H9 (cell line): ENCODE data around the gene TFAM. TPM values are rescaled to one million over a fixed set of nuclear protein-coding genes. Genes with fewer than 3 reads are reported as not detected.

ENCODE experiments used
- DNase-seq: peaks from one replicate; pipeline ENCODE4 v3.0.0-alpha.2; 2017
- H2AFZ ChIP-seq: one replicate; pipeline ENCODE4 v1.6.1; 2013; ENCODE audit warnings: mild to moderate bottlenecking, low read length, control low read depth, moderate library complexity
- H2AK5ac ChIP-seq: 2 replicates; pipeline ENCODE4 v1.6.1; 2013; ENCODE audit warnings: low read length, control low read depth, mixed read lengths; ENCODE audit not compliant: insufficient read length
- H2BK120ac ChIP-seq: one replicate; pipeline ENCODE4 v1.6.1; 2013; ENCODE audit warnings: low read depth, mild to moderate bottlenecking, low read length, control low read depth, inconsistent platforms; ENCODE audit not compliant: poor library complexity, severe bottlenecking
- H2BK12ac ChIP-seq: 2 replicates; pipeline ENCODE4 v1.6.1; 2013; ENCODE audit warnings: low read length, control low read depth, mixed read lengths, low read depth; ENCODE audit not compliant: insufficient read length
- H2BK15ac ChIP-seq: 2 replicates; pipeline ENCODE4 v1.6.1; 2013; ENCODE audit warnings: low read depth, low read length, control low read depth
- H2BK20ac ChIP-seq: one replicate; pipeline ENCODE4 v1.6.1; 2013; ENCODE audit warnings: low read depth, mild to moderate bottlenecking, low read length, control low read depth, inconsistent platforms; ENCODE audit not compliant: poor library complexity, severe bottlenecking
- H2BK5ac ChIP-seq: 2 replicates; pipeline ENCODE4 v1.6.1; 2013; ENCODE audit warnings: low read length, control low read depth, mixed read lengths; ENCODE audit not compliant: insufficient read length
- H3K14ac ChIP-seq: 2 replicates; pipeline ENCODE4 v1.6.1; 2013; ENCODE audit warnings: low read length, control low read depth; ENCODE audit not compliant: insufficient read depth
- H3K18ac ChIP-seq: 2 replicates; pipeline ENCODE4 v1.6.1; 2013; ENCODE audit warnings: low read depth, mild to moderate bottlenecking, mixed read lengths, low read length, control low read depth; ENCODE audit not compliant: insufficient read length
- H3K23ac ChIP-seq: 2 replicates; pipeline ENCODE4 v1.6.1; 2013; ENCODE audit warnings: low read length, control low read depth, mixed read lengths, low read depth; ENCODE audit not compliant: insufficient read length
- H3K23me2 ChIP-seq: 2 replicates; pipeline ENCODE4 v1.6.1; 2013; ENCODE audit warnings: low read depth, mild to moderate bottlenecking, mixed read lengths, low read length, control low read depth; ENCODE audit not compliant: insufficient read length, poor library complexity, severe bottlenecking
- H3K27ac ChIP-seq: 2 replicates; pipeline ENCODE4 v1.5.1; 2013; ENCODE audit warnings: low read length, control low read depth, mixed read lengths, low read depth; ENCODE audit not compliant: insufficient read length
- H3K27me3 ChIP-seq: 2 replicates; pipeline ENCODE4 v1.6.1; 2013; ENCODE audit warnings: low read length, control low read depth, inconsistent platforms; ENCODE audit not compliant: insufficient read depth
- H3K4ac ChIP-seq: 2 replicates; pipeline ENCODE4 v1.6.1; 2013; ENCODE audit warnings: low read depth, mild to moderate bottlenecking, control low read depth, inconsistent platforms, low read length, moderate library complexity
- H3K4me1 ChIP-seq: 2 replicates; pipeline ENCODE4 v1.6.1; 2013; ENCODE audit warnings: low read length, control low read depth, inconsistent platforms; ENCODE audit not compliant: insufficient read depth
- H3K4me2 ChIP-seq: 2 replicates; pipeline ENCODE4 v1.6.1; 2013; ENCODE audit warnings: low read length, control low read depth, mixed read lengths; ENCODE audit not compliant: insufficient read length, insufficient read depth
- H3K56ac ChIP-seq: 2 replicates; pipeline ENCODE4 v1.6.1; 2013; ENCODE audit warnings: low read depth, mild to moderate bottlenecking, mixed read lengths, low read length, control low read depth; ENCODE audit not compliant: insufficient read length
- H3K79me1 ChIP-seq: 2 replicates; pipeline ENCODE4 v1.6.1; 2013; ENCODE audit warnings: low read depth, mild to moderate bottlenecking, moderate library complexity, low read length, control low read depth, inconsistent platforms; ENCODE audit not compliant: insufficient read depth, poor library complexity, severe bottlenecking
- H3K79me2 ChIP-seq: 2 replicates; pipeline ENCODE4 v1.6.1; 2013; ENCODE audit warnings: low read length, control low read depth, inconsistent platforms; ENCODE audit not compliant: insufficient read depth
- H3K9ac ChIP-seq: 2 replicates; pipeline ENCODE4 v1.6.1; 2013; ENCODE audit warnings: low read length, control low read depth, mixed read lengths; ENCODE audit not compliant: insufficient read length; ENCODE audit errors: extremely low read depth
- H3K9me3 ChIP-seq: one replicate; pipeline ENCODE4 v1.6.1; 2013; ENCODE audit warnings: low read depth, low read length, inconsistent platforms; ENCODE audit not compliant: control insufficient read depth
- H3T11ph ChIP-seq: one replicate; pipeline ENCODE4 v1.6.1; 2013; ENCODE audit warnings: mild to moderate bottlenecking, low read length, control low read depth, inconsistent platforms
- H4K20me1 ChIP-seq: one replicate; pipeline ENCODE4 v1.6.1; 2013; ENCODE audit not compliant: control insufficient read depth, insufficient read length, insufficient read depth
- H4K5ac ChIP-seq: 2 replicates; pipeline ENCODE4 v1.6.1; 2013; ENCODE audit warnings: low read depth, mild to moderate bottlenecking, mixed read lengths, low read length, control low read depth; ENCODE audit not compliant: insufficient read length
- H4K8ac ChIP-seq: replicated peaks from 2 replicates; pipeline ENCODE4 v1.6.1; 2013; ENCODE audit warnings: low read length, control low read depth, mixed read lengths, low read depth; ENCODE audit not compliant: insufficient read length
- H4K91ac ChIP-seq: 2 replicates; pipeline ENCODE4 v1.6.1; 2013; ENCODE audit warnings: low read depth, mild to moderate bottlenecking, moderate library complexity, mixed read lengths, low read length, control low read depth; ENCODE audit not compliant: insufficient read length
- H3K27ac Mint-ChIP-seq, 3 experiments: 2 replicates in 2 of 3; 3 replicates in 1 of 3; pipeline ENCODE4 v1.8.0; 2020 to 2021; ENCODE audit warnings: mixed read lengths in 3 of 3, mild to moderate bottlenecking in 1 of 3, moderate library complexity in 1 of 3
- H3K27me3 Mint-ChIP-seq: 2 replicates; pipeline ENCODE4 v1.8.0; 2021; ENCODE audit warnings: low read depth, mild to moderate bottlenecking, moderate library complexity, mixed read lengths
- H3K36me3 Mint-ChIP-seq, 3 experiments: 2 replicates in 2 of 3; 3 replicates in 1 of 3; pipeline ENCODE4 v1.8.0; 2020 to 2021; ENCODE audit warnings: low read depth in 3 of 3, mixed read lengths in 3 of 3; ENCODE audit not compliant: insufficient read depth in 1 of 3
- H3K4me1 Mint-ChIP-seq, 2 experiments: 2 replicates each; pipeline ENCODE4 v1.8.0; 2020; ENCODE audit warnings: mixed read lengths in 2 of 2
- H3K4me3 Mint-ChIP-seq, 2 experiments: 2 replicates in 1 of 2; 3 replicates in 1 of 2; pipeline ENCODE4 v1.8.0; 2020 to 2021; ENCODE audit warnings: mild to moderate bottlenecking in 2 of 2, mixed read lengths in 2 of 2, moderate library complexity in 1 of 2
- H3K9me3 Mint-ChIP-seq, 2 experiments: 2 replicates in 1 of 2; 3 replicates in 1 of 2; pipeline ENCODE4 v1.8.0; 2020; ENCODE audit warnings: mild to moderate bottlenecking in 2 of 2, mixed read lengths in 2 of 2, moderate library complexity in 1 of 2
- WGBS: extraction: QIAGEN DNeasy Blood & Tissue Kit; methylation state at CpG from one replicate; pipeline ENCODE4 v1.1.7; 2013; ENCODE audit warnings: missing lambda C conversion rate, low lambda C conversion rate, mixed read lengths; ENCODE audit not compliant: insufficient read length; ENCODE audit errors: extremely low coverage; 5-methylcytosine and 5-hydroxymethylcytosine counted together
- total RNA-seq: library from RNA; stranded (reverse); gene quantifications from 2 replicates; pipeline ENCODE4 v1.2.1, GENCODE V29; 2021
- TF ChIP-seq, protein P1 (sequence below): fragments of 200-600 bp; sonication (generic); conservative IDR thresholded peaks from 3 replicates; pipeline ENCODE4 v1.8.0; 2021; ENCODE audit warnings: antibody characterized with exemption, mild to moderate bottlenecking

TFAM gene
- total RNA-seq, 1 experiment from 2014 or later = 144 TPM

DNA sequence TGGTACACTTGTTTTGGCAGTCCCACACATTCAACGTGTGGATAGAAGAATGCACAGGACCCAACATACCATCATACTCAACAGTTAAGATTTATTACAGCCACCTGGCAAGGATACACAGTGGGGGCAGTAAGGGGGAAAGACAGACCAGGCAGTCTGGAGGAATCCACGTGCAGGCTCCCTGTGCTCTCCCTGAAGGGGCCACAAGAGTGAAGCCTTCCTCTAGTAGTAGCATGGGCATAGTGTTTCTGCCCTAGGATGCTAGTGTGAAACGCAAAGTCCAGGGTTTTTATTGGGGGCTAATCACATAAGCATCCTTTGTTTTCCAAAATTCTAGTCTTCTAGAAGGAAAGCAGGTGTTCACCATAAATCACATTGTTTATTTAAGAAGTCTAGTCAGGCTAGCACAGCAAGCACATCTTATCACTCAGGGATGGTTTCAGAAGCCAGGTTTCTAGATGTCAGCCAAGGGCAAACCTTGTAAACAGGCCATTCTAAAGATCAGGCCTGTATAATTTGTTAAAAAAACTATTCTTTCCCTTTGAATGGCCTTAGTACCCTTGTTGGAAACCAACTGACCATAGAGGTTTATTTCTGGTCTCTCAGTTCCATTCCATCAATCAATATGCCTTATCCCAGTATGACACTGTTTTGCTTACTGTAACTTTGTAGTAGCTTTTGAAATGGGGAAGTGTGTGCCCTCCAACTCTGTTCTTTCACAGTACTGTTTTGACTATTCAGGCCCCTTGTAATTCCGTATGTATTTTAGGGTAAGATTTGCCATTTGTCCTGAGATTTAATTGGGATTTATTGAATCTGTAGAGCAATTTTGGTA, 12.4 kb upstream of the TFAM start:
- Mint-ChIP-seq H3K4me1 (no peaks in the 10 kb centered on the region), H3K36me3 (no peaks in the 10 kb centered on the region), H3K27ac (no peak overlapping the region), H3K4me3 (no peak overlapping the region), H3K9me3 (no peaks in the 10 kb centered on the region), H3K27me3 (no peaks in the 10 kb centered on the region)
- Histone ChIP-seq H4K91ac (no peak overlapping the region), H3K4ac (no peak overlapping the region), H3K18ac (no peak overlapping the region), H2AK5ac (no peak overlapping the region), H3K56ac (no peak overlapping the region), H3T11ph (no peak overlapping the region), H3K27me3 (no peaks in the 10 kb centered on the region), H2BK12ac (no peak overlapping the region), H4K20me1 (no peaks in the 10 kb centered on the region), H2AFZ (no peak overlapping the region), H3K27ac (no peak overlapping the region), H3K14ac (no peak overlapping the region), H3K79me1 (no peaks in the 10 kb centered on the region), H4K8ac (no peak overlapping the region), H3K23me2 (no peaks in the 10 kb centered on the region), H2BK120ac (no peak overlapping the region), H4K5ac (no peak overlapping the region), H2BK5ac (no peak overlapping the region), H3K4me2 (no peak overlapping the region), H3K9ac (no peak overlapping the region), H3K23ac (no peak overlapping the region), H3K79me2 (no peaks in the 10 kb centered on the region), H2BK15ac (no peak overlapping the region), H3K9me3 (no peaks in the 10 kb centered on the region), H2BK20ac (no peak overlapping the region), H3K4me1 (no peaks in the 10 kb centered on the region)
- DNase-seq = no peak
- no CpG with 5 or more reads among the region's 4 CpGs for whole genome bisulfite sequencing
- TF ChIP-seq, protein P1, sequence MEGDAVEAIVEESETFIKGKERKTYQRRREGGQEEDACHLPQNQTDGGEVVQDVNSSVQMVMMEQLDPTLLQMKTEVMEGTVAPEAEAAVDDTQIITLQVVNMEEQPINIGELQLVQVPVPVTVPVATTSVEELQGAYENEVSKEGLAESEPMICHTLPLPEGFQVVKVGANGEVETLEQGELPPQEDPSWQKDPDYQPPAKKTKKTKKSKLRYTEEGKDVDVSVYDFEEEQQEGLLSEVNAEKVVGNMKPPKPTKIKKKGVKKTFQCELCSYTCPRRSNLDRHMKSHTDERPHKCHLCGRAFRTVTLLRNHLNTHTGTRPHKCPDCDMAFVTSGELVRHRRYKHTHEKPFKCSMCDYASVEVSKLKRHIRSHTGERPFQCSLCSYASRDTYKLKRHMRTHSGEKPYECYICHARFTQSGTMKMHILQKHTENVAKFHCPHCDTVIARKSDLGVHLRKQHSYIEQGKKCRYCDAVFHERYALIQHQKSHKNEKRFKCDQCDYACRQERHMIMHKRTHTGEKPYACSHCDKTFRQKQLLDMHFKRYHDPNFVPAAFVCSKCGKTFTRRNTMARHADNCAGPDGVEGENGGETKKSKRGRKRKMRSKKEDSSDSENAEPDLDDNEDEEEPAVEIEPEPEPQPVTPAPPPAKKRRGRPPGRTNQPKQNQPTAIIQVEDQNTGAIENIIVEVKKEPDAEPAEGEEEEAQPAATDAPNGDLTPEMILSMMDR = no peak
